GM18873 (cell line): ENCODE results near the gene KRTAP4-16.
"Not testable (repeated sequence)": the region's sequence is repeated elsewhere in the genome, so short reads cannot be mapped to it uniquely, and the experiment has no call there.

Experiments
- ATAC-seq: cut with Tn5 transposase; IDR thresholded peaks from one replicate; pipeline ENCODE4 v1.9.1; 2021; ENCODE audit warnings: mild to moderate bottlenecking, moderate library complexity, moderate number of reproducible peaks; ENCODE audit not compliant: unreplicated experiment, low FRiP score

Gene KRTAP4-16

DNA sequence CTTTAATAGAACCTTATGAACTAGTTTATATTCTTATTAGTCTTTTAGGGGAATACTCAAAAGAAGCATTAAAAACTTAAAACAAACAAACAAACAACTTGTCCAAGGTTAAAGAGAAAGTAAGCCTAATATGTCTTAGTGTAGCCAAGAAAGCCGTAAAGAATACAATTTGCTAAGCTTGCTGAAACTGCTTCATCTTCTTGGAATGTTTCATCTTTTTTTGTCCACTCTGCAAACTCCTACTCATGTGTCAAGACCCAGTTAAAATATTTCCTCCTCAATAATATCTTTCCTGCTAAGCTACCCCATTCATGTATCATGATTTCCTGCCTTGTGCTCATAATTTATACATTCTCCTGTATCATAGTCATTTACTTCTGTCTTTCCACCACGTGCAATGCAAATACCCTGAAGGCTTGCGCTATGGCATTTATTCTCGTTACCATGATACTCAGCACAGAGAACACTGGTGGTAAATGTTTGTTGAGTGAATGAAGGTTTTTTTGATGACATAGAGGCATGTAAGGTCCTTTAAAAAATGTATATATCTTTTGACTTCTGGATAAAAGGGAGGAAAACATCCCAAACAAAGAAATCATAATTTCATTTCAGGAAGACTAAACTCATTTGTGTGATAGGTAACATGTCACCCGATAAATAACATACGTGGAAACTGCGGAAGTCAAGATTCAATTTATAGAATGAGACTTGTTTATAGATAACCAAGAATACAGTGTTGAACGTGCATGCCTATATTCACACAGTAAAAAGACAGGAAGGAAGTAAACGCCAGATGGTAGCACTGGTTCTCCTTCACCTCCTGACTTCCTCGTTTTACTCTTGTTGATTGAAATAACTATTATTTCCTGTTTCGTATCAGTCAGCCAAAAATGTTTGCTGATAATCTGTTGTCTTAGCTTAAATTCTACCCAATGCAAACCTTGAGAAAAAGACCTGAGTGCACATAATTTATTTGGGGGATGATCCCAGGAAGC lies 18.0 kb upstream of the KRTAP4-16 start:
- not testable (repeated sequence) for ATAC-seq

- no peak for ATAC-seq
Observed at GRCh38 chr17:41118721-41119120, 16.7 kb upstream of the KRTAP4-16 start.

DNA sequence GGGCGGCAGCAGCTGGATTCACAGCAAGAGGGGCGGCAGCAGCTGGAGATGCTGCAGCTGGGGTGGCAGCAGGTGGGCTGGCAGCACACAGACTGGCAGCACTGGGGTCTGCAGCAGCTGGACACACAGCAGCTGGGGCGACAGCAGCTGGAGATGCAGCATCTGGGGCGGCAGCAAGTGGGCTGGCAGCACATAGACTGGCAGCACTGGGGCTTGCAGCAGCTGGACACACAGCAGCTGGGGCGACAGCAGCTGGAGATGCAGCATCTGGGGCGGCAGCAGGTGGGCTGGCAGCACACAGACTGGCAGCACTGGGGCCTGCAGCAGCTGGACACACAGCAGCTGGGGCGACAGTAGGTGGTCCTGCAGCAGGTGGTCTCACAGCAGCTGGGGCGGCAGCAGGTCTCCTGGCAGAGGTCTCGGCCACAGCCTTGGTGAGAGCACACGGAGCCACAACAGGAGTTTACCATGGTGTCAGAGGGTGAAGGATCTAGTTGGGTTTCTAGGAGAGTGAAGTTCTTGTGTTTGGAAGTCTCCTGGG lies 15.9 kb upstream of the KRTAP4-16 start, which contains the start of gene KRTAP4-11:
Gene KRTAP4-11 (minus strand): TSS at position 528 of the 541 bp plus-strand sequence. CDS start 58 bp downstream, at position 470.
- ATAC-seq, result not testable (repeated sequence)

- ATAC-seq, result no peak
Observed at GRCh38 chr17:41116297-41116696, 14.3 kb upstream of the KRTAP4-16 start.

DNA sequence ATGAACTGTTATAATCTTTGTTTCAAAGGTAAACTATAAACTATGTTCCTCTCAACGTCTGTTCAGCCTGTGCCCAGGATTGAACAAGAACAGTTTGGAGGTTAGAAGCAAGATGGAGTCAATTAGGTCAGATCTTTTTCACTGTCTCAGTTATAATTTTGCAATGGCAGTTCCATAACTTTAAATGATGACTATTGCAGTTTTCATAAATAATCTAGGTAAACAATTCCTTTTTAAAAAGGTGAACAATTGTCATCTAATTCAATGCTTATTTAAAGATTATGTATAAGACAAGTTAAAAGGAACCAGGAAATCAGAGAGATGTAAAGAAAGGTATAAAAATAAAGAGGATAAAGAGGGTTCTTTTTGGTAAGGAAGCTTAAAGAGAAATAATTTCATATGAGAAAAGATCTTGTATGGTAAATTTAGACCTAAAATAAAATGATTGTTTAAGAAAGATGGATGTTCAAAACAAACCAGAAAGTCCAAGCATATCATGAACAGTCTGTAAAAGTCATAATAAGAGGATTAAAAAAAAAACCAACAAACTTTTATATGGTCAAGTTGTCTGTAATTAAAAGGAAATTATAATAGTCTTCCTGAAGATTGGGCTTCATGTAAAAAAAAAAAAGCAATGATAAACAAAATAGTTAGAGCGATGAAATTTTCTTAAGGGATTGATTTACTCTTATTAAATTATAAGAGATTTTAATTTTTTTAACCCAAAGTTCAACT lies 9.3 kb upstream of the KRTAP4-16 start:
- ATAC-seq, result no peak

DNA sequence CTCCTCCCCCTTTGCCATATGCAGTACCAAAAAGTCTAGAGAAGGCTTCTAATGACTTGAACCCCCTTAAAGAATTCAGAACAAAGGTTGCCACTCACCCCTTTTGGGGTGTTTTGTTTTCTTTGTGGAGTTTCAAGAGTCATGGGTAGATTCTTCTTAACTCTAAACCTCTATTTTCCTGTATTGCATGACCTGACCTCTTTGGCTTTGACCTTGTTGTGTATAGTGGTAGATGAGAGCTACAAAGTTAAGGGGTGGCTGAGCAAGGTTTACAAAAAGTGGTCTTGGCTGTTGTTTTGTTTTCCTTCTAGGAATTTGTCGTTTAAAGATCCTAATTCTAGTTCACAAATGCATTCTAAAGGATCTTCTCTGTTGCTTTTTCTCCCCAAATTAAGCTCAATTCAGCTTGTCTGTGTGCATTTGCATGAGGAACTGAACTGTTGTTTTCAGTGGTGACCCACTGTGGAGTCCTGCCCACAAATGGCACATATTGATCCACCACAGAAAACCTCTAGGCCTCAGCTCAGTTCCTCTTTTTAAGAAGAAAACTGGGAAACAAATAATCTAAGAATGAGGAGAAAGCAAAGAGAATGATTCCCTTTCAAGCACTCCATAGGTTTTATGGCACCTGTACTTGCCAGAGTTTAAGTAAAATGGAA lies 6.8 kb upstream of the KRTAP4-16 start:
- not testable (repeated sequence) for ATAC-seq

GRCh38 chr17:41107941-41108450 lies 6.0 kb upstream of the KRTAP4-16 start:
- no peak for ATAC-seq

DNA sequence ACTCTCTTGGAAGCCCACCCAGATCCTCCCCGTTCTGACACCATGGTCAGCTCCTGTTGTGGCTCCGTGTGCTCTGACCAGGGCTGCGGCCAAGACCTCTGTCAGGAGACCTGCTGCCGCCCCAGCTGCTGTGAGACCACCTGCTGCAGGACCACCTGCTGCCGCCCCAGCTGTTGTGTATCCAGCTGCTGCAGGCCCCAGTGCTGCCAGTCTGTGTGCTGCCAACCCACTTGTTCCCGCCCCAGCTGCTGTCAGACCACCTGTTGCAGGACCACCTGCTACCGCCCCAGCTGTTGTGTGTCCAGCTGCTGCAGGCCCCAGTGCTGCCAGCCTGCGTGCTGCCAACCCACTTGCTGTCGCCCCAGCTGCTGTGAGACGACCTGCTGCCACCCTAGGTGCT lies 3.3 kb upstream of the KRTAP4-16 start, which contains the start of gene KRTAP4-9:
Gene KRTAP4-9 (plus strand): TSS at position 43 of the 400 bp plus-strand sequence. CDS start 0 bp downstream, at position 43.
- ATAC-seq, result not testable (repeated sequence)

DNA sequence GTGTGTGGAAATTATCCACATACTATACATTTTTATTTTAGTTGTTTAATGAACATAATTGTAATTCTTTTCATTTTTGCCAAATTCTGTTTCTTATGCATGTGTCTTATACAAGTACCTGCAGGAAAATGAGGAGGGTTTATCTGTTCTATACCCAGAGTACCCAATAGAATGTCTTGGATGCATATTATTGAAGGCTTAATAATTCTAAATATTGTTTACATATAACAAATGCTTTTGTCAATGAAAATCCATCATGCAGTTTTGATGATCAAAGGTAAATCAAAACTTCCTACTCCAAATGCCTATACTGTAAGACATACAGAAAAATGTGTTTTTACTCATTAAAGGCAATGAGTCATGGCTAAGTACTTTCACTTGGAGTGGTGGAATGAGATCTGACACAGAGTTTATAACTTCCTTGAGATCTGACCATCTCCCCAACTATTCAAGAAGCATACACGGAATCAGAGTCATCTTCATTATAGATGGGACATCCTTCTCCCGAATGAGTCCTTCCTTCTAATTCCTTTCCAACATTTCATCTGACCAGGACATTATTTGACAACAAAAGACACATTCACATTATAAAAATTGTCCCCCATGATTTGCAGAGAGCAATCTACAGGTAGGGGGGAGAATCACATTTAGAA lies 2.5 kb upstream of the KRTAP4-16 start:
- not testable (repeated sequence) for ATAC-seq

DNA sequence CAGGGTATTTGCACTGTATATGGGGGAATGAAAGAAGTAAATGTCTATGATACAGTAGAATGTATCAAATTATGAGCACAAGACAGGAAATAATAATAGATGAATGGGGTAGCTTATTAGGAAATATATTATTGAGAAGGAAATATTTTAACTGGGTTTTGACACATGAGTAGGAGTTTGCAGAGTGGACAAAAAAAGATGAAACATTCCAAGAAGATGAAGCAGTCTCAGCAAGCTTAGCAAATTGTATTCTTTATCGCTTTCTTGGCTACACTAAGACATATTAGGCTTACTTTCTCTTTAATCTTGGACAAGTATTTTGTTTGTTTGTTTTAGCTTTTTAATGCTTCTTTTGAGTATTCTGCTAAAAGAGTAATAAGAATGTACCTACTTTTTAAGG lies 1.9 kb upstream of the KRTAP4-16 start:
- ATAC-seq, result no peak

- not testable (repeated sequence) for ATAC-seq
Observed at GRCh38 chr17:41099682-41100480, 2.1 kb downstream of the KRTAP4-16 start.

- ATAC-seq, result no peak
Observed at GRCh38 chr17:41098481-41098880, 3.5 kb downstream of the KRTAP4-16 start.

GRCh38 chr17:41098042-41098441 lies 4.0 kb downstream of the KRTAP4-16 start, which contains the start of gene KRTAP4-8:
Gene KRTAP4-8 (minus strand): TSS chr17:41098142. CDS start chr17:41098084, 58 bp downstream.
- no peak for ATAC-seq

DNA sequence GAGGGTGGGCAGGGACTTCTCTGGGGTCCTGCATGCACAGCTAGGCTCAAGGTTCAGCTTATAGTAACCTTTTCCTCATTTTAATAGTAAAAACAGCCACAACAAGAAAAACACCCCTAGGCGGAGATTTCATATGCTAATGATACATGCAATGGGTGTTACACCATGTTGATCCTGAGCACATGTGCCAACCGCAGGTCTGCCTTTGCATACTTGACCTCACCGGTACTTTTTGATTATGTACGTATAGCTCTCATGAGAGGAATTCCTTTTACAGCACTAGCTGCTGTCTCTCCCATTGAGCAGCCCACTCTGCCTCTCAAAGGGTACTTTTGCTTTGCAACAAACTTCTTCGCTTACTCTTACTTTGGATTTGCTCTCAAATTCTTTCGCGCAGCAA lies 6.0 kb downstream of the KRTAP4-16 start:
- no peak for ATAC-seq

DNA sequence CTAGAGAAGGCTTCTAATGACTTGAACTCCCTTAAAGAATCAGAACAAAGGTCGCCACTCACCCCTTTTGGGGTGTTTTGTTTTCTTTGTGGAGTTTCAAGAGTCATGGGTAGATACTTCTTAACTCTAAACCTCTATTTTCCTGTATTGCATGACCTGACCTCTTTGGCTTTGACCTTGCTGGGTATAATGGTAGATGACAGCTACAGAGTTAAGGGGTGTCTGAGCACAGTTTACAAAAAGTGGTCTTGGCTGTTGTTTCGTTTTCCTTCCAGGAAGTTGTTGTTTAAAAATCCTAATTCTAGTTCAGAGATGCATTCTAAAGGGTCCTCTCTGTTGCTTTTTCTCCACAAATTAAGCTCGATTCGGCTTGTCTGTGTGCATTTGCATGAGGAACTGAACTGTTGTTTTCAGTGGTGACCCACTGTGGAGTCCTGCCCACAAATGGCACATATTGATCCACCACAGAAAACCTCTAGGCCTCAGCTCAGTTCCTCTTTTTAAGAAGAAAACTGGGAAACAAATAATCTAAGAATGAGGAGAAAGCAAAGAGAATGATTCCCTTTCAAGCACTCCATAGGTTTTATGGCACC lies 13.2 kb downstream of the KRTAP4-16 start:
- not testable (repeated sequence) for ATAC-seq

GRCh38 chr17:41084100-41084856 lies 17.7 kb downstream of the KRTAP4-16 start, which contains the start of gene KRTAP4-7:
Gene KRTAP4-7 (plus strand): TSS chr17:41084150. CDS start chr17:41084207, 57 bp downstream.
- not testable (repeated sequence) for ATAC-seq

GRCh38 chr17:41083427-41083826 lies 18.6 kb downstream of the KRTAP4-16 start:
- ATAC-seq, result not testable (repeated sequence)
